ENCODE data around the gene TCL1B.
"Not testable (repeated sequence)": the region's sequence is repeated elsewhere in the genome, so short reads cannot be mapped to it uniquely, and the experiment has no call there.

TCL1B gene, protein sequence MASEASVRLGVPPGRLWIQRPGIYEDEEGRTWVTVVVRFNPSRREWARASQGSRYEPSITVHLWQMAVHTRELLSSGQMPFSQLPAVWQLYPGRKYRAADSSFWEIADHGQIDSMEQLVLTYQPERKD

GRCh38 chr14:95685978-95686922 lies at the start of gene TCL1B:
Gene TCL1B (plus strand): TSS chr14:95686426. CDS start chr14:95686468, 42 bp downstream.
- DNase-seq: no peak

GRCh38 chr14:95644981-95645380 lies 41.2 kb upstream of the TCL1B start:
- no peak for DNase-seq

DNA sequence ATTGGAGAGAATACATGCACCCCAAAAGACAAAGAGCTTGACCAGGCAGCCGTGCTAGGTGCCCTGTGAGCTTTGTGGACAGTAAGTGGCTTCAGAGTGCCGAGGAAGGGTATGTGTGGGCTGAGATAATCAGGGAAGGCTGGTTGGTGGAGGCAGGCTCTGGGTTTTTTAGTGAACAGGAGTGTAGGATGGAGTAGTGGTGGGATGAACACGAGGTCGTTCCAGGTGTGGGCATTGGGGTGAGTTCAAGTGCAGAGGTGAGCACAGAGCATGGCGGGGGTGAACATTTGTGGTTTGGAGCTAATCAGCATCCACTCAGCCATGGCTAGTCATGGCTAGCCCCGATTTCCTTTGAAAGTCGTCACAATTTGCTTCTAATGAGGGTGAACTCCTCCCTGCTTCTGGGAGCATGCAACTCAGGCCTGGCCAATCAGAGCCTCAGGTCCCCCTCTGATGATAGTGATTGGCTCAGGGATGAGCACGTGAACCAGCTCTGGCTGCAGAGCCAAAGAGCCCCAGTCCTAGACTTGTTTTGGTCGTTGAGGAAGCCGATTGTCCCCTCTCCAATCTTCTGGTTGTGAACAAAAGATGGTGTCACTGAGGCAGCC lies 40.7 kb upstream of the TCL1B start:
- DNase-seq: no peak

- DNase-seq: no peak
Measured at GRCh38 chr14:95647926-95648325, 38.3 kb upstream of the TCL1B start.

DNA sequence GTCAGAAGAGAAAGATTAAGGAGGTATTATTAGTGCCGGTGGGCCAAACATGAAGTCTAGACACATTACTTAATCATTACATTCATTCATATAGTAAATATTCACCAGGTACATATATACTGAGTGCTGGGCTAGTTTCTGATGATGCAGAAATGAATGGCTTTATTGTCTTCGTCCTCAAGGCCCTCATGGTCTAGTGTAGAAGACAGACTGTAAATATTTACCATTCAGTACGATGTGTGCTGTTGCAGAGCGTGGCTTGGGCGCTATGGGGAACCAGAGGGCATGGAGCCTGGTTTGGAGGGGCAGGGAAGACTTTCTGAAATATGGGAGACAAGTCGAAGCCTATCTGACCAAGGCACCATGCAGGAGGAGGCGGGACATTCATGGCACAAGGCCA lies 37.0 kb upstream of the TCL1B start:
- no peak for DNase-seq

DNA sequence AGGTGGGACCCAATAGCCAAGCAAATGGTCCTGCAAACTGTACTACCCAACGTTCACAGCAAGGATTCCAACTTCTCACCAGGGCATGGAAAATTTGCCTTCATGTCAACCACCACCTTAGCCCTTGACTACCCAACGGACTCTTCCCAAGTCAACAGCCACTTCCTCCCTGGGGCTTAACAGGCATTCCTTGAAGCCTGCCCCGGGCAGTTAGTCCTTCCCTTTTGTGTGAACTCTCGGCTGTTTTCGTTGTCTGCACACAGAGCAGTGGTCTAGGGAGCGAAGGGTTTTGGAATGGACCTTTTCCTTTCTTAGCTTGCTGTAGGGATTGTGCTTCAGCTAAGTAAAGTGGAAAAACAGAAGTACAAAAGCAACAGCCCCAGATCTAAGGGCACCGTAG lies 35.2 kb upstream of the TCL1B start:
- DNase-seq: no peak

GRCh38 chr14:95651821-95652583 lies 34.2 kb upstream of the TCL1B start:
- no peak for DNase-seq

GRCh38 chr14:95652690-95653089 lies 33.5 kb upstream of the TCL1B start:
- DNase-seq: no peak

DNA sequence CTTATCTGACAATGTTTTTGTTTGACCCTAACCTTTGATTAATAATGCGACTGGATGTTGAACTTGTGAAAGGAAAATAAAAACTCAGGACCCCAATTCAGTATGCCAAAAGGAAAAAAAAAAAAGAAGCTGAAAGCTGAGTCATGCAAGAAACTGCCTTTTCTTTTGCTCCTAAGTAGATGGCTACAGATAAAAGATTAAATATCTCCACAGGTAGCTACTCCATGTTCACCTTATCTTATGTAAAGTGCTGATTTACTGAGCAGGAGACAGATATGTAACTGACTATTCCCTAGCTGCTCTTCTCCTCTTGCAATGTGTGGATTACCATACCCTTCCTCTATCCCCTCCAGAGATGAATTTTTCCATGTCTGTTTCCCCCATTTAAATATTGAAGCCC lies 30.8 kb upstream of the TCL1B start:
- no peak for DNase-seq

- no peak for DNase-seq
Measured at GRCh38 chr14:95656634-95657033, 29.6 kb upstream of the TCL1B start.

GRCh38 chr14:95657454-95657853 lies 28.8 kb upstream of the TCL1B start:
- DNase-seq: no peak

GRCh38 chr14:95659293-95659989 lies 26.8 kb upstream of the TCL1B start:
- DNase-seq: no peak

GRCh38 chr14:95659990-95660385 lies 26.2 kb upstream of the TCL1B start:
- no peak for DNase-seq

- no peak for DNase-seq
Measured at GRCh38 chr14:95660651-95661515, 25.3 kb upstream of the TCL1B start.

GRCh38 chr14:95662376-95663186 lies 23.6 kb upstream of the TCL1B start:
- no peak for DNase-seq

DNA sequence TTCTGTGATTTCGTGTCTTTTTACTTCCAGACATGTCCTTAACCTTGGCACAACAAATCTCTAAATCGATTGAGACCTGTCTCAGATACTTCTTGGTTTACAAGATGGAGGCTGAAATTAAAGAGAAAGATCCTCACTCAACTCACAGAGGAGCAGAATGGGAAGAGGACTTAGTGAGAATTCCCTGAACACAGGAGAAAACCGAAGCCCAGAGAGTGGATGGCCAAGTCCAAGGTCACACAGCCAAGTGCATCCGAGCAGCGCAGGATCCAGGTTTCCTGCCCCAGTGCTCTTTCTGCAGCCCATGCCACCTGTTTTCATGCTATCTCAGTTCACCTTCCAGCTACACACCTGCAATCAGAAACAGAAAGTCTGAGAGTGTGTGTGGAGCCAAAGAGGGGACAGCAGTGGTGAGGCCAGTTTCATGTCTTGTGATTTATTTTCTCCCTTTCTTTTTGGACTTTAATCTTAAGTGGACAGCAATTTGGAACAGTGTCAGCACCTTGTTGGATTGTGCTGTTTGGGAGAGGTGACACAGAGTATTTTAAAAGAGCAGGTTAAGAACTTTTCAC lies 22.9 kb upstream of the TCL1B start:
- no peak for DNase-seq

DNA sequence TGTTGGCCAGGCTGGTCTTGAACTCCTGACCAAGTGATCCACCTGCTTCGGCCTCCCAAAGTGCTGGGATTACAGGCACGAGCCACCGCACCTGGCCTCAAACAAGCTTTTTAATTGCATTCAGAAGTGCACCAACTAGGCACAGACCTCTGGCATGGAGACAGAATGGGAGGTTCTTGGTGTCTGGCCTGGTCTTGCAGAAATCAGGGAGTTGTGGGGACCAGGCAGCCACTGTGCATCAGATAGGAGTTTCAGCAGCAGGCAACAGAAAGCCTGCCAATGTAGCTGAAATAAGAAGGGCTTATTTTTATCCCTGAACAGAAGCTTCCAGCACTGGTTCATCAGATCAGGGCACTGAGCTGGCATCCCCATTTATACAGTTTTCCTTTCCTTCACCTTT lies 22.2 kb upstream of the TCL1B start:
- no peak for DNase-seq

GRCh38 chr14:95664546-95664945 lies 21.7 kb upstream of the TCL1B start:
- DNase-seq: no peak

DNA sequence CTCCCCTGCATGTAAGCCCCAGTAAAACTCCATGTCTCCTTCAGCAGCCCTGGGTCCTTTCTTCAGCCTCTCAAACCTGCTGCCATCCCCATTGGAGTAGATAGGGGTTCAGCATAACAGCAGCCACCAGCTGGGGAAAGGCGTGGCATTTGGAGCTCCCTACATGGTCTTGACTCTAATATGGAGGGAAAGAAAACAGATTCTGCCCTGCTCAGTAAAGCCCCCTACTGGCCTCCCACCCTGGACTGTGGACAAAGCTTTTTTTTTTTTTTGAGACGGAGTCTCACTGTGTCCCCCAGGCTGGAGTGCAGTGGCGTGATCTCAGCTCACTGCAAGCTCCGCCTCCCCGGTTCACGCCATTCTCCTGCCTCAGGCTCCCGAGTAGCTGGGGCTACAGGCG lies 20.7 kb upstream of the TCL1B start:
- DNase-seq: not testable (repeated sequence)

DNA sequence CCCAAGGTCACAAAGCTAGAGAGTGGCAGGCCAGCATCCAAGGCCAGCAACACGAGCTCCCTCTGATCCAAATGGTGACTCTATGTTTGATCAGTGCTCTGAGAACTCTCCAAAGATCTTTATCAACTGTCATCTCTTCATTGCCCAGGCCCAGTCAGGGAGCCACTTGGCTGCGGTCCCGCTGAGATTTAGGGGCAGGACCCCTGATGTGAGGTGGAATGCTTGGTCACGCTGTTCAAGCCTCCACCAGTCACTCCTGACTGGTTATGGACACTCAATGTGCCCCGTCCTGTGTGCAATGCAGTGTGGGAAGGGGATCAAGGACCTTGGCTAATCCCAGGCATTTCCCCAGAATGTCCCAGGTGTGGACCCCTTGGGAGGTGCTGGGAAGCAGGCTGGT lies 19.8 kb upstream of the TCL1B start:
- DNase-seq: no peak

All from suppressor macrophage treated with lipopolysaccharide for 1 hour (primary cell).